ENCODE results near the gene VAC14. TPM values are rescaled to one million over a fixed set of nuclear protein-coding genes. Genes with fewer than 3 reads are reported as not detected.
A peak's percentile ranks its signal among the peaks of the same experiment; 100 is the strongest.
"Not testable (repeated sequence)": the region's sequence is repeated elsewhere in the genome, so short reads cannot be mapped to it uniquely, and the experiment has no call there.

VAC14 gene
- total and polyA plus RNA-seq, 4 experiments from 2014 or later, result 30.0 to 41.8 (median 39.2) TPM

DNA sequence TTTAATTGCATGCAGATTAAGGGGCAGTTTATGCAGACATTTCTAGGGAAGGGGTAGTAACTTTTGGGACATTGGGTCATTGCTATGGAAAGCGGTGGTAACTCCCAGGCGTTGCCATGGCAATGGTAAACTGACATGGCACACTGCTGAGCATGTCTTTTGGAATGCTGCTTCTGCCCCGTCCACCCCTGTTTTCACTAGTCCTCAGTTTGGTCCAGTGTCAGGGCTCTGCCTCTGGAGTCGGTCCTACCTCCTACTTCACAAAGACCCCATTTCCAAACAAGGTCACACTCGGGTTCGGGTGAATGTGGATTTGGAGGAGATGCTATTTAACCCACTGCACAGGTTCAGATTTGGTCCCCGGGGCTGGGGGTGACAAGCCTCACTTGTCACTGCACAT lies 151.7 kb downstream of the VAC14 start:
- H3K36me3 ChIP-seq (ENCODE audit: insufficient read depth, low read length), result no peaks in the 10 kb centered on the region
- no peaks in the 10 kb centered on the region for H3K36me3 Mint-ChIP-seq
- H3K4me3 Mint-ChIP-seq, result no peak overlapping the region
- ChIA-PET CTCF (ENCODE audit: partially characterized antibody) (no interaction called here), POLR2A (ENCODE audit: partially characterized antibody) (no interaction called here)
- no peak overlapping the region for H3K27ac Mint-ChIP-seq
- H3K27ac ChIP-seq (ENCODE audit: low read depth, low read length), result no peak overlapping the region
- H3K9me3 Mint-ChIP-seq, result no peaks in the 10 kb centered on the region
- no peak for DNase-seq
- H3K9me3 ChIP-seq (ENCODE audit: control insufficient read depth in 1 of 2, low read length in 2 of 2), result no peaks in the 10 kb centered on the region
- no peaks in the 10 kb centered on the region for H3K27me3 ChIP-seq (ENCODE audit: insufficient read depth, low read length)
- peaks cover 0 to 5% (median 4%) of the 10 kb centered on the region in 4 donors for H3K4me1 Mint-ChIP-seq
- H3K4me3 ChIP-seq (ENCODE audit: low read length in 2 of 2), result no peak overlapping the region
- H3K4me1 ChIP-seq (ENCODE audit: insufficient read depth, low read length), result no peaks in the 10 kb centered on the region
- intact Hi-C loops (cut with micrococcal nuclease), result no loop called here
- H3K27me3 Mint-ChIP-seq, result peaks cover 0 to 1% of the 10 kb centered on the region in 2 donors

DNA sequence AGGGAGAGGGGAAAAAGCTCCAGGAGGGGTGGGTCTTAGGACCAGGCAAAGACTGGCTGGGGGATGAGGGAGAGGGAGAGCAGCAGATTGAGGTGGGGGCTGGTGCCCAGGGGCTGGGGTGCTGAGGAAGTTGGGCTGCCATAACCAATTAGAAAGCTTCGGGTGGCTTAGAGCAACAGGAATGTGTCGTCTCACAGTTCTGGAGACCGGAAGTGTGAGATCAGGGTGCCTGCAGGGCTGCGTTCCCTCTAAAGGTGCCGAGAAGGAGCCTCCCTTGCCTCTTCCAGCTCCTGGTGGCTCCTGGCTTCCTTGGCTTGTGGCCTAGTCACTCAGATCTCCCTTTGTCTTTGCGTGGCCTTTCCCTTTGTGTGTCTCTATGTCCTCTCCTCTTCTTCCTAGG lies 152.4 kb downstream of the VAC14 start:
- POLR2A ChIA-PET (ENCODE audit: partially characterized antibody), result no interaction called here
- H3K9me3 Mint-ChIP-seq, result no peaks in the 10 kb centered on the region
- H3K27ac Mint-ChIP-seq, result peak overlapping the region in 1 of 7 donors; percentile 4
- intact Hi-C loops (cut with micrococcal nuclease), result no loop called here
- CTCF ChIA-PET (ENCODE audit: partially characterized antibody), result no interaction called here
- Histone ChIP-seq H3K4me3 (ENCODE audit: low read length in 2 of 2) (no peak overlapping the region), H3K9me3 (ENCODE audit: control insufficient read depth in 1 of 2, low read length in 2 of 2) (no peaks in the 10 kb centered on the region), H3K36me3 (ENCODE audit: insufficient read depth, low read length) (no peaks in the 10 kb centered on the region), H3K27ac (ENCODE audit: low read depth, low read length) (no peak overlapping the region), H3K27me3 (ENCODE audit: insufficient read depth, low read length) (no peaks in the 10 kb centered on the region), H3K4me1 (ENCODE audit: insufficient read depth, low read length) (no peaks in the 10 kb centered on the region)
- no peak for DNase-seq
- peaks cover 0 to under 1% (median under 1%) of the 10 kb centered on the region in 4 donors for H3K4me1 Mint-ChIP-seq
- no peaks in the 10 kb centered on the region for H3K27me3 Mint-ChIP-seq
- no peaks in the 10 kb centered on the region for H3K36me3 Mint-ChIP-seq
- H3K4me3 Mint-ChIP-seq, result no peak overlapping the region

DNA sequence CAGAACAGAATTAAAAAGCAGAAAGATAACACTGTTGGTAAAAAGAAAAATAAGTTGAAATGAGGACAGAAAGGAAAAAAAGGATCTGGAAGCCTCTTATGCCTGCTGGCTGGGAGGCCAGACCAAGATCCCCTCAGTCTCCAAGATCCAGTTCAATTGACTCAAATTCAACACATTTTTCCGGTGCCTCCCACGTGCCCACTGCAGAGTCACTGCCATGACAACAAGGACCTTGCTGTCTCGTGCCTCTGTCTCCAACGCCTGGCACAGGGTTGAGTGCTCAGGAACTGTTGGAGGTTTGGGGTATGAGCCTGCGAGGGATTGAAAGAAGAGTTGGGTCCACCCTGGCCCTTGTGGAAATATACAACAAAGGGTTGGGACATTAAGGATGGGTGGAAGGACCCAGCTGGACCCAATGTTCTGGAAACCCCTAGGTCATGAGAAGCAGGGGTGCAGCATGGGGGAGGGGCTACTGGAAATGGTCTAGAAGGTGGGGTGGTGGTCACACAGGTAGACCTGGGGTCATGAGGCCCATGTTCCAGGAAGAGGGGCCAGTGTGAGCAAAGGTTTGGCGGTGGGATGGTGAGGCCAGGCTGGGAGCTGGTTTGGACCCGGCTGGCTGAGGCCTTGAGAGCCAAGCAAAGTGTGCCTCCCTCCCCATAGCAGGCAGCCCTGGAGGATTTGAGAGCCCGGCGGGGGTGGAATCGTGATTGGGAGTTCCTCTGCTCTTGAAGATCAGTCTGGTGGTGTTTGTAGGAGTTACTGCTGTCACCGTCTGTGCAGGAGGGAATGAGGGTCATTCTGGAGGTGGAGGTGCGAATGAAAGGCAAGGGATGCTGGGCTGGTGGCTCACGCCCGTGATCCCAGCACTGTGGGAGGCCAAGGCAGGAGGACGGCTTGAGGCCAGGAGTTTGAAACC lies 153.3 kb downstream of the VAC14 start:
- Mint-ChIP-seq H3K27ac (peak overlapping the region in 1 of 7 donors; percentile 30), H3K4me1 (no peaks in the 10 kb centered on the region), H3K36me3 (no peaks in the 10 kb centered on the region), H3K9me3 (no peaks in the 10 kb centered on the region), H3K4me3 (no peak overlapping the region), H3K27me3 (peaks cover 0 to under 1% of the 10 kb centered on the region in 2 donors)
- CTCF ChIA-PET (ENCODE audit: partially characterized antibody), result no interaction called here
- Histone ChIP-seq H3K9me3 (ENCODE audit: control insufficient read depth in 1 of 2, low read length in 2 of 2) (no peaks in the 10 kb centered on the region), H3K27ac (ENCODE audit: low read depth, low read length) (no peak overlapping the region), H3K36me3 (ENCODE audit: insufficient read depth, low read length) (no peaks in the 10 kb centered on the region), H3K4me1 (ENCODE audit: insufficient read depth, low read length) (no peaks in the 10 kb centered on the region), H3K4me3 (ENCODE audit: low read length in 2 of 2) (no peak overlapping the region), H3K27me3 (ENCODE audit: insufficient read depth, low read length) (no peaks in the 10 kb centered on the region)
- intact Hi-C loops (cut with micrococcal nuclease), result no loop called here
- no peak for DNase-seq
- POLR2A ChIA-PET (ENCODE audit: partially characterized antibody), result no interaction called here

DNA sequence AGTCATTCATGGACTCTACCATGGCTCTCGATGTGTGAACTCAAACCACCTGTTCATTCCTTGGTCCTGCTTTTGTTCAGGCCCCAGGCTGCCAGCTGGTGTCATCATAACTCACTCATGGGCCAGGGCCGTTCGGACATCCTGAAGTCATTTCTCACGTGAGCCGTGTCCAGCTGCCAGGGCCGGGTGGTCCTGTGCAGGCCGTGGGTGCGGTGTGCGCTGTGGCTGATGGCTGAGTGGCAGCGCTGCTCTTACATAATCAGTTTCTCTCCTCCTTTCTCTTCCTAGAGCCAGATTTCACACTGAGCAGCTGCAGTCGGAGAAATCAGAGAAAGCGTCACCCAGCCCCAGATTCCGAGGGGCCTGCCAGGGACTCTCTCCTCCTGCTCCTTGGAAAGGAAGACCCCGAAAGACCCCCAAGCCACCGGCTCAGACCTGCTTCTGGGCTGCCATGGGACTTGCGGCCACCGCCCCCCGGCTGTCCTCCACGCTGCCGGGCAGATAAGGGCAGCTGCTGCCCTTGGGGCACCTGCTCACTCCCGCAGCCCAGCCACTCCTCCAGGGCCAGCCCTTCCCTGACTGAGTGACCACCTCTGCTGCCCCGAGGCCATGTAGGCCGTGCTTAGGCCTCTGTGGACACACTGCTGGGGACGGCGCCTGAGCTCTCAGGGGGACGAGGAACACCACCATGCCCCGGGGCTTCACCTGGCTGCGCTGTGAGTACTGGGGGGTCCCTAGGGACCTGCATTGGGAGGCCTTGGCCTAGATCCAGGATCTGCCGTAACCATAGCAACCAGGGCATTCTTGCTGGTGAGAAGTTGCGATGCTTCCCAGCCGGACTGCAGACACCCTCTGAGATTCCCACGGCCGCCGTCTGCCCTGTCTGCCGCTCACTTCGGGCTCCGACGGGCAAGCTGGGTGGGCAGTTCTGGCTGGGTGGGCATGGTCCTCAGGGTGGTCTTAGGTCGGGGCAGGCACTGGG lies 154.4 kb downstream of the VAC14 start, which contains the start of gene IL34:
IL34 (plus strand) TSS at position 300 of the 982 bp plus-strand sequence; CDS start at position 689, 389 bp downstream.
- no peaks in the 10 kb centered on the region for H3K4me1 Mint-ChIP-seq
- peaks cover 4 to 8% of the 10 kb centered on the region in 2 donors for H3K27me3 Mint-ChIP-seq
- Histone ChIP-seq H3K27ac (ENCODE audit: low read depth, low read length) (no peak within 1 kb of the TSS), H3K9me3 (ENCODE audit: control insufficient read depth in 1 of 2, low read length in 2 of 2) (no peaks in the 10 kb centered on the region), H3K27me3 (ENCODE audit: insufficient read depth, low read length) (no peaks in the 10 kb centered on the region), H3K4me3 (ENCODE audit: low read length in 2 of 2) (no peak within 1 kb of the TSS), H3K4me1 (ENCODE audit: insufficient read depth, low read length) (no peaks in the 10 kb centered on the region), H3K36me3 (ENCODE audit: insufficient read depth, low read length) (no peaks in the 10 kb centered on the region)
- no peaks in the 10 kb centered on the region for H3K36me3 Mint-ChIP-seq
- intact Hi-C loops (cut with micrococcal nuclease), result no loop called here
- no peak for DNase-seq
- CTCF ChIA-PET (ENCODE audit: partially characterized antibody), result interaction anchor here (0.8 kb wide), 1 partner anchor 10 kb away, joined by 3 read pairs; no protein-coding TSS in a partner anchor
- H3K27ac Mint-ChIP-seq, result no peak within 1 kb of the TSS
- H3K4me3 Mint-ChIP-seq, result no peak within 1 kb of the TSS
- POLR2A ChIA-PET (ENCODE audit: partially characterized antibody), result no interaction called here
- H3K9me3 Mint-ChIP-seq, result no peaks in the 10 kb centered on the region

DNA sequence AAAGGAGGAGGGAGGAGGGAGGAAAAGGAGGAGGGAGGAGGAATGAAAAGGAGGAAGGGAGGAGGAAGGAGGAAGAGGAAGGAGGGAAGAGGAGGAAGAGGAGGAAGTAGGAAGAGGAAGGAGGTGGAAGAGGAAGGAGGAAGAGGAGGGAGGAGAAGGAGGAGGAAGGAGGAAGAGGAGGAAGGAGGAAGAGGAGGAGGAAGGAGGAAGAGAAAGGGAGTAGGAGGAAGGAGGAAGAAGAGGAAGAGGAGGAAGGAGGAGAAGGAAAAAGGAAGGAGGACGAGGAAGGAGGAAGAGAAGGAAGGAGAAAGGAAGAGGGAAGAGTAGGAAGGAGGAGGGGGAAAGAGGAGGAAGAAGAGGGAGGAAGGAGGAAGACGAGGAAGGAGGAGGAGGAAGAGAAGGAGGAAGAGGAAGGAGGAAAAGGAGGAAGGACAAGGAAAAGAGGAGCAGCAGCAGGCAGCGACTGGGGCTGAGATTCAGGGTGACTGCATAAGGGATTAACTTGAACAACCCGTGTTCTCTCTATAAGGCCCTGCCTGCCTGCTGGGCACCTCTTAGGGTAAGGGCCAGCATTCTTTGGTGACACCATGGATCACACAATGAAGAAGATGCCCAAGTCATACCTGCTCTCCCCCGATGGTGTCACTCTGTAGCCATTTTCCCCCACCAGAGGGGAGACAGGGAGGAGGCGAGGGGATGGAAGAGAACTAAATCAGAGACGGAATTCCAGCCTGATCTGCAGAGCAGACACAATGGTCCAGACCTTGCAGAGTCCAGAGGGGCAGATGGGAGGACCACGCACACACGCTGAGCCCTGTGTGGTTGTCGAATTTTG lies 156.0 kb downstream of the VAC14 start:
- CTCF ChIA-PET (ENCODE audit: partially characterized antibody), result interaction anchor here (1.0 kb wide), 1 partner anchor 8 kb away, joined by 3 read pairs; no protein-coding TSS in a partner anchor

DNA sequence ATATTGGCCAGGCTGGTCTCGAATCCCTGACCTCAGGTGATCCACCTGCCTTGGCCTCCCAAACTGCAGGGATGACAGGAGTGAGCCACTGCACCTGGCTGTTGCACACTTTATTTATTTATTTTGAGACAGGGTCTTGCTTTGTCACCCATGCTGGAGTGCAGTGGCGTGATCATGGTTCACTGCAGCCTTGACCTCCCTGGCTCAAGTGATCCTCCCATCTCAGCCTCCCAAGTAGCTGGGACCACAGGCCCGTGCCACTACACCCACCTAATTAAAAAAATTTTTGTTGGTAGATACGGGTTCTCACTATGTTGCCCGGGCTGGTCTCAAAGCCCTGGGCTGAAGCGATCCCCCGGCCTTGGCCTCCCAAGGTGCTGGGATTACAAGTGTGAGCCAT lies 157.7 kb downstream of the VAC14 start:
- H3K9me3 Mint-ChIP-seq; H3K4me1 Mint-ChIP-seq; H3K4me3 ChIP-seq (ENCODE audit: low read length in 2 of 2); H3K9me3 ChIP-seq (ENCODE audit: control insufficient read depth in 1 of 2, low read length in 2 of 2); H3K27me3 ChIP-seq (ENCODE audit: insufficient read depth, low read length); intact Hi-C loops (cut with micrococcal nuclease); DNase-seq; POLR2A ChIA-PET (ENCODE audit: partially characterized antibody); H3K27ac ChIP-seq (ENCODE audit: low read depth, low read length); CTCF ChIA-PET (ENCODE audit: partially characterized antibody); H3K27ac Mint-ChIP-seq; H3K36me3 ChIP-seq (ENCODE audit: insufficient read depth, low read length); H3K36me3 Mint-ChIP-seq; H3K4me1 ChIP-seq (ENCODE audit: insufficient read depth, low read length); H3K4me3 Mint-ChIP-seq: not testable (repeated sequence)
- peaks cover 4 to 12% of the 10 kb centered on the region in 2 donors for H3K27me3 Mint-ChIP-seq

More for the DNA sequence above, 156.0 kb downstream of the VAC14 start:
- POLR2A ChIA-PET (ENCODE audit: partially characterized antibody), result no interaction called here
- no peak overlapping the region for H3K4me3 Mint-ChIP-seq
- H3K4me3 ChIP-seq (ENCODE audit: low read length in 2 of 2), result no peak overlapping the region
- intact Hi-C loops (cut with micrococcal nuclease), result no loop called here
- H3K9me3 ChIP-seq (ENCODE audit: control insufficient read depth in 1 of 2, low read length in 2 of 2), result no peaks in the 10 kb centered on the region
- no peaks in the 10 kb centered on the region for H3K4me1 Mint-ChIP-seq
- H3K36me3 Mint-ChIP-seq, result no peaks in the 10 kb centered on the region
- peak overlapping the region in 1 of 7 donors; percentile 10 for H3K27ac Mint-ChIP-seq
- H3K27me3 ChIP-seq (ENCODE audit: insufficient read depth, low read length), result no peaks in the 10 kb centered on the region
- no peak overlapping the region for H3K27ac ChIP-seq (ENCODE audit: low read depth, low read length)
- no peaks in the 10 kb centered on the region for H3K36me3 ChIP-seq (ENCODE audit: insufficient read depth, low read length)
- H3K27me3 Mint-ChIP-seq, result peaks cover 4 to 12% of the 10 kb centered on the region in 2 donors
- no peak for DNase-seq
- no peaks in the 10 kb centered on the region for H3K9me3 Mint-ChIP-seq
- no peaks in the 10 kb centered on the region for H3K4me1 ChIP-seq (ENCODE audit: insufficient read depth, low read length)
